K562 (cell line): ENCODE data around the gene DAB1. TPM values are rescaled to one million over a fixed set of nuclear protein-coding genes. Genes with fewer than 3 reads are reported as not detected.

Experiments used
- ASH1L ChIP-seq: fragments of 450-650 bp; IDR thresholded peaks from 2 replicates; pipeline ENCODE4 v1.6.1; 2018; ENCODE audit warnings: borderline replicate concordance, mild to moderate bottlenecking, low read depth; ENCODE audit not compliant: partially characterized antibody
- COPS2 ChIP-seq: fragments of 450-650 bp; conservative IDR thresholded peaks from 2 replicates; pipeline ENCODE4 v1.6.1; 2016; ENCODE audit warnings: mild to moderate bottlenecking, moderate library complexity
- ESRRA ChIP-seq: fragments of 450-650 bp; IDR thresholded peaks from 2 replicates; pipeline ENCODE4 v1.6.1; 2014; ENCODE audit warnings: low read depth, mild to moderate bottlenecking, moderate library complexity, borderline replicate concordance
- ETV6 ChIP-seq, 3 experiments: fragments of 150-350 bp in 1 of 3; sonication (generic) in 1 of 3; formaldehyde crosslinking in 1 of 3; IDR thresholded peaks; 2 replicates each; pipeline versions ENCODE4 v1.6.1 to v1.8.0; 2014 to 2022; ENCODE audit warnings: borderline replicate concordance in 2 of 3, low read depth in 2 of 3, antibody characterized with exemption in 1 of 3, low read length in 1 of 3, mild to moderate bottlenecking in 1 of 3, missing genetic modification reagents in 1 of 3
- HCFC1 ChIP-seq: IDR thresholded peaks from 2 replicates; pipeline ENCODE4 v1.6.1; 2012; ENCODE audit warnings: low read depth, low read length, improper control_type of control experiment
- HDAC3 ChIP-seq: fragments of 450-650 bp; IDR thresholded peaks from 2 replicates; pipeline ENCODE4 v1.6.1; 2018; ENCODE audit warnings: borderline replicate concordance, mild to moderate bottlenecking, moderate library complexity; ENCODE audit not compliant: partially characterized antibody
- KAT2B ChIP-seq: IDR thresholded peaks from one replicate; pipeline ENCODE4 v1.6.1; 2012; ENCODE audit warnings: low read depth, mild to moderate bottlenecking, control low read depth, inconsistent platforms, low read length, moderate library complexity
- RHOXF2B ChIP-seq: fragments of 250-450 bp; sonication (Bioruptor Pico); conservative IDR thresholded peaks from 2 replicates; pipeline ENCODE4 v1.5.1; 2021
- SIX5 ChIP-seq, 2 experiments: IDR thresholded peaks; 2 replicates each; pipeline ENCODE4 v1.6.1; 2011; ENCODE audit warnings: low read length in 2 of 2, borderline replicate concordance in 1 of 2, low read depth in 1 of 2, mild to moderate bottlenecking in 1 of 2, moderate library complexity in 1 of 2; ENCODE audit not compliant: insufficient read depth in 1 of 2
- SLC30A9 ChIP-seq: fragments of 250-450 bp; sonication (Bioruptor Pico); IDR thresholded peaks from 2 replicates; pipeline ENCODE4 v1.8.0; 2022; ENCODE audit warnings: mild to moderate bottlenecking, moderate library complexity
- ZNF311 ChIP-seq: fragments of 250-450 bp; sonication (Bioruptor Pico); IDR thresholded peaks from 2 replicates; pipeline ENCODE4 v1.4.0; 2020; ENCODE audit warnings: mild to moderate bottlenecking, moderate library complexity
- ZNF354B ChIP-seq: fragments of 250-450 bp; sonication (Bioruptor Pico); IDR thresholded peaks from 2 replicates; pipeline ENCODE4 v1.4.0; 2020
- ZNF384 ChIP-seq: IDR thresholded peaks from 2 replicates; pipeline ENCODE4 v1.6.1; 2012; ENCODE audit warnings: low read depth, low read length, improper control_type of control experiment
- ZNF766 ChIP-seq: fragments of 200-800 bp; sonication (Bioruptor generic); conservative IDR thresholded peaks from 2 replicates; pipeline ENCODE4 v1.6.1; 2016; ENCODE audit warnings: missing genetic modification characterization, missing compliant biosample characterization
- polyA plus RNA-seq, 8 experiments: library from polyadenylated mRNA; depleted of rRNA in 4 of 8; stranded (reverse) in 5 of 8; unstranded in 3 of 8; fragments of >200 nt; fragmentation: Nextera tagmentation in 2 of 8; fragmentation: Illumina TruSeq in 1 of 8; extraction: Ambion mirVana in 2 of 8; extraction: Trizol in 1 of 8; gene quantifications; 2 replicates each; pipeline versions ENCODE4 v1.2.1 to v1.2.3, GENCODE V29; 2011 to 2014; ENCODE audit warnings: inconsistent platforms in 1 of 8, missing spikeins in 1 of 8
- total RNA-seq, 7 experiments: library from RNA; depleted of rRNA in 6 of 7; stranded (reverse); fragments of >200 nt in 6 of 7; fragmentation: Illumina TruSeq in 2 of 7; extraction: Trizol in 2 of 7; gene quantifications; 2 replicates each; pipeline versions ENCODE4 v1.2.1 to v1.2.3, GENCODE V29; 2011 to 2021; ENCODE audit warnings: low replicate concordance in 1 of 7
- TF ChIP-seq, protein P1 (sequence below), 2 experiments: IDR thresholded peaks; 2 replicates each; pipeline ENCODE4 v1.6.1; 2012; ENCODE audit warnings: improper control_type of control experiment in 2 of 2, low read depth in 2 of 2, low read length in 2 of 2, borderline replicate concordance in 1 of 2
- TF ChIP-seq, protein P2 (sequence below): fragments of 250-450 bp; sonication (Bioruptor Pico); IDR thresholded peaks from 2 replicates; pipeline ENCODE4 v1.4.0; 2020
- TF ChIP-seq, protein P3 (sequence below): fragments of 450-650 bp; formaldehyde crosslinking; conservative IDR thresholded peaks from 2 replicates; pipeline ENCODE4 v1.4.0; 2022; ENCODE audit warnings: mild to moderate bottlenecking, missing genetic modification characterization
- TF ChIP-seq, protein P4 (sequence below): fragments of 200-800 bp; sonication (Bioruptor generic); IDR thresholded peaks from 2 replicates; pipeline ENCODE4 v1.6.1; 2017; ENCODE audit warnings: missing genetic modification characterization, missing compliant biosample characterization
- TF ChIP-seq, protein P5 (sequence below): conservative IDR thresholded peaks from 2 replicates; pipeline ENCODE4 v1.6.1; 2011; ENCODE audit warnings: low read depth, mild to moderate bottlenecking, low read length; ENCODE audit not compliant: control insufficient read depth

The DAB1 gene
- total and polyA plus RNA-seq, 9 of the 15 experiments (the other 6 are each of a cell fraction or from before 2014, with no cell fraction given), result not detected

DNA sequence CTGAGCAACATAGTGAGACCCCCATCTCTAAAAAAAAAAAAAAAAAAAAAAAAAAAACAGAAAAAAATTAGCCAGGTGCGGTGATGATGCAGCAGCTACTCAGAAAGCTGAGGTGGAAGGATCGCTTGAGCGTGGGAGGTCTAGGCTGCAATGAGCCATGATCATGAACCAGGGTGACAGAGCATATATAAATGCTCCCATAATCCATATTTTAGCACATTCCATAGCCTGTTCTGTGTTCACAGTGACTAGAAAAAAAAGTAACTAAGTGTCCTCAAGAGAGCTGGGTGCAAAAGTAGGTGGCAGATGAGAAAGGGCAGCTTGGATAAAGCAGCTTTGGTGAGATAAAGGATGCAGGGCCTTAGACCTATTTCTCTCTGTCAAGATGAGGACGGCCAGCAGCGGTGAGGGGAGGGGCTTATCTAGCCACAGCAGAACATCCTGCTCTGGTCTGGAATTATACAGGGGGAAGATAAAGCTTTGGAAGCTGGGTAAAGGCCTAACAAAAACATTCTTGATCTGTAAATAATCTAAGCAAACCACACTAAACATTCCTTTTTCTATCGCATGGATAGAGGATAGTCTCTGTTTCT lies 205.3 kb downstream of the DAB1 start (continued):
- no peak for TF ChIP-seq SIX5 (IDR thresholded peaks at IDR 0.05; ENCODE audit: borderline replicate concordance in 1 of 2, insufficient read depth in 1 of 2, low read depth in 1 of 2, low read length in 2 of 2)
- TF ChIP-seq HCFC1, result no peak
- TF ChIP-seq, protein P1, sequence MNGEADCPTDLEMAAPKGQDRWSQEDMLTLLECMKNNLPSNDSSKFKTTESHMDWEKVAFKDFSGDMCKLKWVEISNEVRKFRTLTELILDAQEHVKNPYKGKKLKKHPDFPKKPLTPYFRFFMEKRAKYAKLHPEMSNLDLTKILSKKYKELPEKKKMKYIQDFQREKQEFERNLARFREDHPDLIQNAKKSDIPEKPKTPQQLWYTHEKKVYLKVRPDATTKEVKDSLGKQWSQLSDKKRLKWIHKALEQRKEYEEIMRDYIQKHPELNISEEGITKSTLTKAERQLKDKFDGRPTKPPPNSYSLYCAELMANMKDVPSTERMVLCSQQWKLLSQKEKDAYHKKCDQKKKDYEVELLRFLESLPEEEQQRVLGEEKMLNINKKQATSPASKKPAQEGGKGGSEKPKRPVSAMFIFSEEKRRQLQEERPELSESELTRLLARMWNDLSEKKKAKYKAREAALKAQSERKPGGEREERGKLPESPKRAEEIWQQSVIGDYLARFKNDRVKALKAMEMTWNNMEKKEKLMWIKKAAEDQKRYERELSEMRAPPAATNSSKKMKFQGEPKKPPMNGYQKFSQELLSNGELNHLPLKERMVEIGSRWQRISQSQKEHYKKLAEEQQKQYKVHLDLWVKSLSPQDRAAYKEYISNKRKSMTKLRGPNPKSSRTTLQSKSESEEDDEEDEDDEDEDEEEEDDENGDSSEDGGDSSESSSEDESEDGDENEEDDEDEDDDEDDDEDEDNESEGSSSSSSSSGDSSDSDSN (IDR thresholded peaks at IDR 0.05; ENCODE audit: borderline replicate concordance in 1 of 2, low read depth in 2 of 2, low read length in 2 of 2), result no peak
- TF ChIP-seq ZNF354B, result no peak
- peak; percentile 46; the same call in 1 of the 2 replicates for TF ChIP-seq ESRRA
- no peak for TF ChIP-seq ZNF311
- TF ChIP-seq, protein P2, sequence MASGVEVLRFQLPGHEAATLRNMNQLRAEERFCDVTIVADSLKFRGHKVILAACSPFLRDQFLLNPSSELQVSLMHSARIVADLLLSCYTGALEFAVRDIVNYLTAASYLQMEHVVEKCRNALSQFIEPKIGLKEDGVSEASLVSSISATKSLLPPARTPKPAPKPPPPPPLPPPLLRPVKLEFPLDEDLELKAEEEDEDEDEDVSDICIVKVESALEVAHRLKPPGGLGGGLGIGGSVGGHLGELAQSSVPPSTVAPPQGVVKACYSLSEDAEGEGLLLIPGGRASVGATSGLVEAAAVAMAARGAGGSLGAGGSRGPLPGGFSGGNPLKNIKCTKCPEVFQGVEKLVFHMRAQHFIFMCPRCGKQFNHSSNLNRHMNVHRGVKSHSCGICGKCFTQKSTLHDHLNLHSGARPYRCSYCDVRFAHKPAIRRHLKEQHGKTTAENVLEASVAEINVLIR (CRISPR knock-in tag), result no peak
- TF ChIP-seq KAT2B, result no peak
- no peak for TF ChIP-seq ASH1L
- TF ChIP-seq ZNF384, result peak; percentile 63; the same call in 1 of the 2 replicates
- TF ChIP-seq COPS2, result no peak
- peak; percentile 77 for TF ChIP-seq ZNF766
- TF ChIP-seq SLC30A9 (CRISPR knock-in tag), result no peak
- TF ChIP-seq ETV6 (IDR thresholded peaks at IDR 0.05; ENCODE audit: borderline replicate concordance in 1 of 2, low read depth in 2 of 2, low read length in 1 of 2), result no peak
- TF ChIP-seq ETV6 (CRISPR knock-in tag; IDR thresholded peaks at IDR 0.05; ENCODE audit: borderline replicate concordance), result no peak
- TF ChIP-seq HDAC3, result peak; percentile 81
- TF ChIP-seq, protein P3, sequence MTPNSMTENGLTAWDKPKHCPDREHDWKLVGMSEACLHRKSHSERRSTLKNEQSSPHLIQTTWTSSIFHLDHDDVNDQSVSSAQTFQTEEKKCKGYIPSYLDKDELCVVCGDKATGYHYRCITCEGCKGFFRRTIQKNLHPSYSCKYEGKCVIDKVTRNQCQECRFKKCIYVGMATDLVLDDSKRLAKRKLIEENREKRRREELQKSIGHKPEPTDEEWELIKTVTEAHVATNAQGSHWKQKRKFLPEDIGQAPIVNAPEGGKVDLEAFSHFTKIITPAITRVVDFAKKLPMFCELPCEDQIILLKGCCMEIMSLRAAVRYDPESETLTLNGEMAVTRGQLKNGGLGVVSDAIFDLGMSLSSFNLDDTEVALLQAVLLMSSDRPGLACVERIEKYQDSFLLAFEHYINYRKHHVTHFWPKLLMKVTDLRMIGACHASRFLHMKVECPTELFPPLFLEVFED (CRISPR knock-in tag), result 0 out of 2 replicates have a peak, but pooled peaks have one; percentile 65
- TF ChIP-seq RHOXF2B (CRISPR knock-in tag), result no peak
- TF ChIP-seq, protein P4, sequence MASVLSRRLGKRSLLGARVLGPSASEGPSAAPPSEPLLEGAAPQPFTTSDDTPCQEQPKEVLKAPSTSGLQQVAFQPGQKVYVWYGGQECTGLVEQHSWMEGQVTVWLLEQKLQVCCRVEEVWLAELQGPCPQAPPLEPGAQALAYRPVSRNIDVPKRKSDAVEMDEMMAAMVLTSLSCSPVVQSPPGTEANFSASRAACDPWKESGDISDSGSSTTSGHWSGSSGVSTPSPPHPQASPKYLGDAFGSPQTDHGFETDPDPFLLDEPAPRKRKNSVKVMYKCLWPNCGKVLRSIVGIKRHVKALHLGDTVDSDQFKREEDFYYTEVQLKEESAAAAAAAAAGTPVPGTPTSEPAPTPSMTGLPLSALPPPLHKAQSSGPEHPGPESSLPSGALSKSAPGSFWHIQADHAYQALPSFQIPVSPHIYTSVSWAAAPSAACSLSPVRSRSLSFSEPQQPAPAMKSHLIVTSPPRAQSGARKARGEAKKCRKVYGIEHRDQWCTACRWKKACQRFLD, result 0 out of 2 replicates have a peak, but pooled peaks have one; percentile 56
- TF ChIP-seq, protein P5, sequence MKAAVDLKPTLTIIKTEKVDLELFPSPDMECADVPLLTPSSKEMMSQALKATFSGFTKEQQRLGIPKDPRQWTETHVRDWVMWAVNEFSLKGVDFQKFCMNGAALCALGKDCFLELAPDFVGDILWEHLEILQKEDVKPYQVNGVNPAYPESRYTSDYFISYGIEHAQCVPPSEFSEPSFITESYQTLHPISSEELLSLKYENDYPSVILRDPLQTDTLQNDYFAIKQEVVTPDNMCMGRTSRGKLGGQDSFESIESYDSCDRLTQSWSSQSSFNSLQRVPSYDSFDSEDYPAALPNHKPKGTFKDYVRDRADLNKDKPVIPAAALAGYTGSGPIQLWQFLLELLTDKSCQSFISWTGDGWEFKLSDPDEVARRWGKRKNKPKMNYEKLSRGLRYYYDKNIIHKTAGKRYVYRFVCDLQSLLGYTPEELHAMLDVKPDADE, result 0 out of 2 replicates have a peak, but pooled peaks have one; percentile 72
